DMS 273 treated with DMSO at 0.1 percent for 48 hours (cell line): ENCODE measurements around the gene M1AP.
A peak's percentile ranks its signal among the peaks of the same experiment; 100 is the strongest.

ENCODE experiments used
- DNase-seq: peaks from one replicate; lab custom pipeline; 2025; lab: John Stamatoyannopoulos, UW

The M1AP gene

GRCh38 chr2:74648009-74648443 is at the start of gene M1AP:
M1AP (minus strand) TSS chr2:74648330; CDS start chr2:74640275, 8,055 bp downstream.
- no peak for DNase-seq

- no peak for DNase-seq
Measured at GRCh38 chr2:74696829-74697228, 48.7 kb upstream of the M1AP start.

- DNase-seq, result no peak
Measured at GRCh38 chr2:74695663-74696062, 47.5 kb upstream of the M1AP start.

GRCh38 chr2:74694281-74694680 is 46.2 kb upstream of the M1AP start:
- DNase-seq, result no peak

- no peak for DNase-seq
Measured at GRCh38 chr2:74693668-74694067, 45.5 kb upstream of the M1AP start.

- no peak for DNase-seq
Measured at GRCh38 chr2:74693213-74693612, 45.1 kb upstream of the M1AP start.

- no peak for DNase-seq
Measured at GRCh38 chr2:74691929-74692328, 43.8 kb upstream of the M1AP start.

- peak; percentile 45 for DNase-seq
Measured at GRCh38 chr2:74690571-74690970, 42.4 kb upstream of the M1AP start.

- no peak for DNase-seq
Measured at GRCh38 chr2:74689671-74690070, 41.5 kb upstream of the M1AP start.

- no peak for DNase-seq
Measured at GRCh38 chr2:74688881-74689280, 40.8 kb upstream of the M1AP start.

- DNase-seq, result no peak
Measured at GRCh38 chr2:74685408-74685807, 37.3 kb upstream of the M1AP start.

GRCh38 chr2:74682501-74682900 is 34.4 kb upstream of the M1AP start:
- DNase-seq, result no peak

- DNase-seq, result no peak
Measured at GRCh38 chr2:74679615-74680014, 31.5 kb upstream of the M1AP start.

- DNase-seq, result no peak
Measured at GRCh38 chr2:74676331-74676730, 28.2 kb upstream of the M1AP start.

- DNase-seq, result no peak
Measured at GRCh38 chr2:74675090-74675489, 27.0 kb upstream of the M1AP start.

GRCh38 chr2:74673826-74674528 is 25.8 kb upstream of the M1AP start:
- no peak for DNase-seq

GRCh38 chr2:74671479-74671878 is 23.3 kb upstream of the M1AP start:
- no peak for DNase-seq

GRCh38 chr2:74670263-74670662 is 22.1 kb upstream of the M1AP start:
- DNase-seq, result no peak

- DNase-seq, result no peak
Measured at GRCh38 chr2:74668087-74668486, 20.0 kb upstream of the M1AP start.

- DNase-seq, result no peak
Measured at GRCh38 chr2:74659462-74659861, 11.3 kb upstream of the M1AP start.

- DNase-seq, result no peak
Measured at GRCh38 chr2:74658516-74658915, 10.4 kb upstream of the M1AP start.

GRCh38 chr2:74655579-74655978 is 7.4 kb upstream of the M1AP start:
- DNase-seq, result no peak

- DNase-seq, result peak; percentile 92
Measured at GRCh38 chr2:74653985-74654882, 6.1 kb upstream of the M1AP start, which contains the start of gene SEMA4F. SEMA4F (plus strand) TSS chr2:74654247; CDS start chr2:74654377, 130 bp downstream.
